PC-3 (cell line): ENCODE results near the gene DNM3. TPM values are rescaled to one million over a fixed set of nuclear protein-coding genes. Genes with fewer than 3 reads are reported as not detected.
A peak's percentile ranks its signal among the peaks of the same experiment; 100 is the strongest.
"Not testable (repeated sequence)": the region's sequence is repeated elsewhere in the genome, so short reads cannot be mapped to it uniquely, and the experiment has no call there.

Experiments
- ATAC-seq: fragments of 200-7000 bp; cut with Tn5 transposase; 2 replicates; pipeline ENCODE4 v1.9.1; 2020; ENCODE audit warnings: mild to moderate bottlenecking, moderate library complexity
- BruUV-seq: library from RNA; stranded (reverse); fragments of 400-500 nt; replicated peaks from 2 replicates; lab custom pipeline; 2021; lab: Mats Ljungman, UMichigan
- CTCF ChIA-PET: fragments of 300-600 bp; sonication (Branson Sonifier 250); formaldehyde crosslinking; loops from one replicate; lab custom pipeline; 2022; ENCODE audit warnings: antibody characterized with exemption; lab: Charles Lee
- POLR2A ChIA-PET: fragments of 300-600 bp; sonication (Branson Sonifier 250); formaldehyde crosslinking; loops from one replicate; lab custom pipeline; 2022; ENCODE audit warnings: antibody characterized with exemption; ENCODE audit not compliant: unreplicated experiment; lab: Charles Lee
- DNase-seq: peaks from one replicate; pipeline ENCODE4 v3.0.0-alpha.2; 2015
- H2AFZ ChIP-seq: fragments of 300-600 bp; sonication (generic); 2 replicates; pipeline ENCODE4 v1.6.0; 2016; ENCODE audit warnings: antibody characterized with exemption, low read length
- H3F3A ChIP-seq: fragments of 300-600 bp; sonication (generic); one replicate; pipeline ENCODE4 v1.6.0; 2017; ENCODE audit warnings: antibody characterized with exemption, low read length, control low read depth, mild to moderate bottlenecking; ENCODE audit not compliant: unreplicated experiment
- H3K27ac ChIP-seq: fragments of 300-600 bp; sonication (generic); 2 replicates; pipeline ENCODE4 v1.5.1; 2016; ENCODE audit warnings: mild to moderate bottlenecking, low read length
- H3K27me3 ChIP-seq: fragments of 300-600 bp; sonication (generic); 2 replicates; pipeline ENCODE4 v1.6.1; 2016; ENCODE audit warnings: low read length, mixed read lengths
- H3K36me3 ChIP-seq: fragments of 300-600 bp; sonication (generic); 2 replicates; pipeline ENCODE4 v1.6.1; 2016; ENCODE audit warnings: low read depth, mixed run types, low read length, mixed read lengths
- H3K4me1 ChIP-seq: fragments of 300-600 bp; sonication (generic); 2 replicates; pipeline ENCODE4 v1.5.1; 2016; ENCODE audit warnings: low read length; ENCODE audit not compliant: insufficient read depth
- H3K4me2 ChIP-seq: fragments of 300-600 bp; sonication (generic); 2 replicates; pipeline ENCODE4 v1.6.0; 2016; ENCODE audit warnings: low read length
- H3K4me3 ChIP-seq: fragments of 300-600 bp; sonication (generic); 2 replicates; pipeline ENCODE4 v1.5.1; 2016; ENCODE audit warnings: mild to moderate bottlenecking, low read length, mixed read lengths
- H3K79me2 ChIP-seq: fragments of 300-600 bp; sonication (generic); 2 replicates; pipeline ENCODE4 v1.6.1; 2017; ENCODE audit warnings: low read length, mixed read lengths
- H3K9ac ChIP-seq: fragments of 300-600 bp; sonication (generic); 2 replicates; pipeline ENCODE4 v1.6.0; 2016; ENCODE audit warnings: mild to moderate bottlenecking, low read length
- H3K9me2 ChIP-seq: fragments of 300-600 bp; sonication (generic); replicated peaks from 2 replicates; pipeline ENCODE4 v1.6.1; 2016; ENCODE audit warnings: mixed run types, low read length, mixed read lengths
- H3K9me3 ChIP-seq: fragments of 300-600 bp; sonication (generic); 2 replicates; pipeline ENCODE4 v1.6.1; 2016; ENCODE audit warnings: low read length, mixed read lengths
- H4K20me1 ChIP-seq: fragments of 300-600 bp; sonication (generic); 2 replicates; pipeline ENCODE4 v1.6.1; 2016; ENCODE audit warnings: low read length, mixed read lengths
- EZH2 ChIP-seq: fragments of 300-600 bp; sonication (generic); IDR thresholded peaks from one replicate; pipeline ENCODE4 v1.6.1; 2017; ENCODE audit warnings: antibody characterized with exemption, mild to moderate bottlenecking, low read length; ENCODE audit not compliant: unreplicated experiment
- EZH2phosphoT487 ChIP-seq: fragments of 300-600 bp; sonication (generic); IDR thresholded peaks from 2 replicates; pipeline ENCODE4 v1.6.1; 2018; ENCODE audit warnings: mild to moderate bottlenecking, antibody characterized with exemption, low read length, borderline replicate concordance
- intact Hi-C: fragments of 100-400 bp; cut with micrococcal nuclease; formaldehyde crosslinking; loops from 2 replicates; pipeline ENCODE4 v1.9.0; 2023
- total RNA-seq: library from RNA; depleted of rRNA; stranded (reverse); fragments of >200 nt; gene quantifications from 2 replicates; pipeline ENCODE4 v1.2.3, GENCODE V29; 2014
- TF ChIP-seq, protein P1 (sequence below): fragments of 300-600 bp; sonication (generic); conservative IDR thresholded peaks from 2 replicates; pipeline ENCODE4 v1.5.1; 2017; ENCODE audit warnings: antibody characterized with exemption, low read depth, mild to moderate bottlenecking, low read length

The DNM3 gene
- total RNA-seq, 1 experiment from 2014 or later: 0.98 TPM

GRCh38 chr1:171798311-171798710 is 43.0 kb upstream of the DNM3 start:
- no peaks in the 10 kb centered on the region for H3K9me3 ChIP-seq
- peaks cover 6% of the 10 kb centered on the region for H3F3A ChIP-seq
- H3K27ac ChIP-seq: no peak overlapping the region
- no peak overlapping the region for H3K4me2 ChIP-seq
- TF ChIP-seq, protein P1, sequence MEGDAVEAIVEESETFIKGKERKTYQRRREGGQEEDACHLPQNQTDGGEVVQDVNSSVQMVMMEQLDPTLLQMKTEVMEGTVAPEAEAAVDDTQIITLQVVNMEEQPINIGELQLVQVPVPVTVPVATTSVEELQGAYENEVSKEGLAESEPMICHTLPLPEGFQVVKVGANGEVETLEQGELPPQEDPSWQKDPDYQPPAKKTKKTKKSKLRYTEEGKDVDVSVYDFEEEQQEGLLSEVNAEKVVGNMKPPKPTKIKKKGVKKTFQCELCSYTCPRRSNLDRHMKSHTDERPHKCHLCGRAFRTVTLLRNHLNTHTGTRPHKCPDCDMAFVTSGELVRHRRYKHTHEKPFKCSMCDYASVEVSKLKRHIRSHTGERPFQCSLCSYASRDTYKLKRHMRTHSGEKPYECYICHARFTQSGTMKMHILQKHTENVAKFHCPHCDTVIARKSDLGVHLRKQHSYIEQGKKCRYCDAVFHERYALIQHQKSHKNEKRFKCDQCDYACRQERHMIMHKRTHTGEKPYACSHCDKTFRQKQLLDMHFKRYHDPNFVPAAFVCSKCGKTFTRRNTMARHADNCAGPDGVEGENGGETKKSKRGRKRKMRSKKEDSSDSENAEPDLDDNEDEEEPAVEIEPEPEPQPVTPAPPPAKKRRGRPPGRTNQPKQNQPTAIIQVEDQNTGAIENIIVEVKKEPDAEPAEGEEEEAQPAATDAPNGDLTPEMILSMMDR: no peak
- no peak for TF ChIP-seq EZH2
- TF ChIP-seq EZH2phosphoT487: no peak
- intact Hi-C loops: no loop called here
- H3K4me3 ChIP-seq: no peak overlapping the region
- peaks cover 13% of the 10 kb centered on the region for H3K4me1 ChIP-seq
- H3K36me3 ChIP-seq: peaks cover 45% of the 10 kb centered on the region
- H3K9ac ChIP-seq: no peak overlapping the region
- BruUV-seq: no TSS peak
- ATAC-seq: no peak
- ChIA-PET CTCF (no interaction called here), POLR2A (no interaction called here)
- H3K27me3 ChIP-seq: no peaks in the 10 kb centered on the region
- no peaks in the 10 kb centered on the region for H4K20me1 ChIP-seq
- peaks cover 8% of the 10 kb centered on the region for H3K79me2 ChIP-seq
- H3K9me2 ChIP-seq: no peaks in the 10 kb centered on the region
- no peak for DNase-seq
- H2AFZ ChIP-seq: no peak overlapping the region

- BruUV-seq: no TSS peak
- Histone ChIP-seq H4K20me1 (no peaks in the 10 kb centered on the region), H2AFZ (no peak overlapping the region), H3K27me3 (no peaks in the 10 kb centered on the region), H3K79me2 (peaks cover 8% of the 10 kb centered on the region), H3K9me3 (no peaks in the 10 kb centered on the region), H3K9me2 (no peaks in the 10 kb centered on the region), H3K4me2 (no peak overlapping the region), H3K9ac (no peak overlapping the region), H3K4me3 (no peak overlapping the region), H3K4me1 (peaks cover 9% of the 10 kb centered on the region), H3F3A (peaks cover 2% of the 10 kb centered on the region), H3K36me3 (peaks cover 40% of the 10 kb centered on the region), H3K27ac (no peak overlapping the region)
- no peak for DNase-seq
- ATAC-seq: no peak
- intact Hi-C loops: no loop called here
- TF ChIP-seq, protein P1: no peak
- TF ChIP-seq EZH2: no peak
- TF ChIP-seq EZH2phosphoT487: no peak
- ChIA-PET CTCF (interaction anchor here (2.9 kb wide), 1 partner anchor 154 kb away, joined by 25 read pairs; no protein-coding TSS in a partner anchor), POLR2A (no interaction called here)
These were observed 42.5 kb upstream of the DNM3 start for GRCh38 chr1:171798765-171799164.

GRCh38 chr1:171799166-171799565 is 42.1 kb upstream of the DNM3 start:
- Histone ChIP-seq H2AFZ (no peak overlapping the region), H3K9me3 (no peaks in the 10 kb centered on the region), H3K79me2 (peaks cover 8% of the 10 kb centered on the region), H3F3A (no peaks in the 10 kb centered on the region), H3K36me3 (peaks cover 38% of the 10 kb centered on the region), H4K20me1 (no peaks in the 10 kb centered on the region), H3K27me3 (no peaks in the 10 kb centered on the region), H3K27ac (no peak overlapping the region), H3K9me2 (no peaks in the 10 kb centered on the region), H3K4me3 (no peak overlapping the region), H3K9ac (no peak overlapping the region), H3K4me1 (peaks cover 5% of the 10 kb centered on the region), H3K4me2 (no peak overlapping the region)
- TSS peak; percentile 7 for BruUV-seq
- DNase-seq (no peak), ATAC-seq (no peak)
- intact Hi-C loops: no loop called here
- TF ChIP-seq, protein P1: no peak
- TF ChIP-seq EZH2: no peak
- CTCF ChIA-PET: interaction anchor here (2.2 to 4.0 kb wide), 3 partner anchors 51 to 185 kb away, joined by 20 to 151 read pairs (median 25); no protein-coding TSS in a partner anchor
- POLR2A ChIA-PET: no interaction called here

GRCh38 chr1:171799698-171800097 is 41.6 kb upstream of the DNM3 start:
- not testable (repeated sequence) for H3K4me2 ChIP-seq, H4K20me1 ChIP-seq, H3K9me3 ChIP-seq, ATAC-seq, H3K27ac ChIP-seq, H2AFZ ChIP-seq, H3K9me2 ChIP-seq, H3K79me2 ChIP-seq, H3K4me3 ChIP-seq, H3K9ac ChIP-seq, DNase-seq, BruUV-seq, H3K27me3 ChIP-seq, H3F3A ChIP-seq, H3K4me1 ChIP-seq
- H3K36me3 ChIP-seq: peaks cover 32% of the 10 kb centered on the region
- CTCF ChIA-PET: interaction anchor here (0.6 to 4.0 kb wide), 9 partner anchors 18 to 645 kb away, joined by 3 to 151 read pairs (median 8); partner anchors contain the start of gene METTL13
- intact Hi-C loops: loop anchor here (2.0 to 5.0 kb wide), 3 partner anchors 51 to 629 kb away; no protein-coding TSS in a partner anchor
- POLR2A ChIA-PET: interaction anchor here (0.5 kb wide), 1 partner anchor 187 kb away, joined by 7 read pairs; no protein-coding TSS in a partner anchor
